ENCODE measurements around the gene IMP4. TPM values are rescaled to one million over a fixed set of nuclear protein-coding genes. Genes with fewer than 3 reads are reported as not detected.

IMP4 gene
- total RNA-seq, 1 experiment from 2014 or later = 223 TPM

DNA sequence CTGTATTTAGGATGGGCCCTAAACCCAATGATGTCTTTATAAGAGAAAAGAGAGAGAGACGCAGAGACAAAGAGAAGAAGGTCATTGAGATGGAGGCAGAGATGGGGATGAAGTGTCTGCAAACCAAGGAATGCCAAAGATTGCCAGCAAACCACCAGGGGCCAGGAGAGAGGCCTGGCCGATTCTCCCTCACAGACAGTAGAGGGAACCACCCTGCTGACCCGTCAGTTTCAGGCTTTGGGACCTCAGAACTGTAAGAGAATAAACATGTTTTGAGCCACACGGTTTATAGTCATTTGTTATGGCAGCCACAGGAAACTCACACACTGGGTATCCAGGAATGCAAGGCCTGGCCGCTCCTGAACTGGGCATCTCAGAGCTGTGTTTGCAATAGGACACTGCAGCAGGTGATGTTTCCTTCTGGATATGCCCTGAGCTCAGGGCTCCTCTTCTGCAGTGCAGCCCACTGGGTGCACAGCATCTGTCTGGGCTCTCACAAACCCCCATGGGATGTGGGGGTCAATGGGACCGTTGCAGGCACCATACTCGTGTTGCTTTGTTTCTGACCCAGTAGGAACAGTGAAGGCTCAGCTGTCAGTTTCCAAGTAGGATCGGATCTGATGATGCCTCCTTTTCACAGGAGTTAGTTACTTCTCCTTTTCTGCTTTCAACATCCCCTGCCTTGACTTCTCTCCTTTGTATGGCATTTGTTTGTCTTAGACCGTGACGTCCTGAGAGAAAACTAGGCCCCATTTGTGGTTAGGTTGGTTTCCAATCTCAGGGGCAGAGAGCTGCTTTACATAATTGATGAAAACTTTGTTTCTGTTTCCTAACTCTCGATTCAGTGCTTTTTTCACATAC lies 34.0 kb downstream of the IMP4 start:
- no peak for DNase-seq (ENCODE audit: low read depth)

DNA sequence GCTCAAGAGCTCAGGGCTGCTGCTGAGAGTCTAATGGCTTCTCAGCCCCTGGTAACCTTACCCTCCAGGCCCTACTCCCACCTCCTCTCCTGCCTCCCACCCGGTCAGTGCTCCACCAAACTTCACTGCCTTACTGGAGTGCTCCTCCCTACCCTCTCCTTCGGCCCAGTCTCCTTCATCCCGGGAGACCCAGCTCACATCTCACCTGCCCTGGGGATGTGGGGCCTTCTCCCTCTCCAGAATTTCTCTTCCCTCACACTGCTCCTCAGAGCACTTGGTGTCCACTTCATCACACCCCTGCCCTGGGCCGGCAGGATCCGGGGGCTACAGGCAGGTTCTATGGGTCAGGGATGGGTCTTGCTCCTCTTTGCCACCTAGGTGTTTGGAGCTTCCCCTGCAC lies 34.8 kb downstream of the IMP4 start:
- DNase-seq (ENCODE audit: low read depth) = no peak

DNA sequence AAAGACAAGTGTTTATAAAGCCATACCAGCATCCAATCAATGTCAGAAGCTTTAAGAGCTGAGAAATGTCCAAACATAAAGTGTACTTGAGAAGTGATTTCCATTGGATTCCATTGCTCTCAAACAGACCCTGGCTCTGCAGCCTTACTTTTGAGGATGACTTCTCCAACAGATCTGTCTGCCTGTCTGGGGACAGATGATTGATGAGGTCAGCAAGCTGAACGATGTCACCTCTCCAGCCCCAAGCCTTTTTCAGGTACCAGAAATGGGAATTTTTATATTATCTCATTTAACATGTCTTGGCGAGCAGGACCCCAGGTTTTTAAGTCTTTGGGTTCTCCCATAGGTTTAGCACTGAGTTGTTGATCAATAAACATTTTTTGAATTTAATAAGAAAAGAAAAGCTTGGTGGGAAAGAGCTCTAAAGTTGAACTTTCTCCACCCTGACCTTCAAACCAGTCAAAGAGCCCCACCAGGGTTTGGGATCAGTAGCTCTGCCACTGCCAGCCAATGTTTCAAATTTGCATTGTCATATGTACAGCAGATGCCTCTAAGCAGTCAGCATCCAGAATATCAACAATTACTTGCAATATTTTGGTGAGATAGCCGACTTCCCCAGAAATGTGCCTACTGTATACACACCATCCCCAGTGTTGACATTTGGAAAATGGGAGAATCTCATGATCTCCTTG lies 35.7 kb downstream of the IMP4 start:
- no peak for DNase-seq (ENCODE audit: low read depth)

DNA sequence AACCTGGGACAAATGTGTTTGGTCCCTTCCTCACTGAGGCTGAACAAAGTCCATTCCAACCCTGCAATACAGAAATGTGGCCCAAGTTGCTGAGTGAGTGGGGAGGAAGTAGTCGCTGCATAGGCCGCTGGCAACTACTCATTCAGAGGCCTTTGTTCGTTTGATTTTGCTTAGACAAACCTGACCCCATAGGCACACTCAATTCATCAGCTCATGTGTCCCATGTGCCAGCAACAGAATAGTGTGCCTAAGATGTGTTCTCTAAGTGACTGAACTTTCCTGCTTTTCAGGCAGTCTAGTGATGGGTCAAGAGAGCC lies 36.2 kb downstream of the IMP4 start:
- DNase-seq (ENCODE audit: low read depth) = no peak

DNA sequence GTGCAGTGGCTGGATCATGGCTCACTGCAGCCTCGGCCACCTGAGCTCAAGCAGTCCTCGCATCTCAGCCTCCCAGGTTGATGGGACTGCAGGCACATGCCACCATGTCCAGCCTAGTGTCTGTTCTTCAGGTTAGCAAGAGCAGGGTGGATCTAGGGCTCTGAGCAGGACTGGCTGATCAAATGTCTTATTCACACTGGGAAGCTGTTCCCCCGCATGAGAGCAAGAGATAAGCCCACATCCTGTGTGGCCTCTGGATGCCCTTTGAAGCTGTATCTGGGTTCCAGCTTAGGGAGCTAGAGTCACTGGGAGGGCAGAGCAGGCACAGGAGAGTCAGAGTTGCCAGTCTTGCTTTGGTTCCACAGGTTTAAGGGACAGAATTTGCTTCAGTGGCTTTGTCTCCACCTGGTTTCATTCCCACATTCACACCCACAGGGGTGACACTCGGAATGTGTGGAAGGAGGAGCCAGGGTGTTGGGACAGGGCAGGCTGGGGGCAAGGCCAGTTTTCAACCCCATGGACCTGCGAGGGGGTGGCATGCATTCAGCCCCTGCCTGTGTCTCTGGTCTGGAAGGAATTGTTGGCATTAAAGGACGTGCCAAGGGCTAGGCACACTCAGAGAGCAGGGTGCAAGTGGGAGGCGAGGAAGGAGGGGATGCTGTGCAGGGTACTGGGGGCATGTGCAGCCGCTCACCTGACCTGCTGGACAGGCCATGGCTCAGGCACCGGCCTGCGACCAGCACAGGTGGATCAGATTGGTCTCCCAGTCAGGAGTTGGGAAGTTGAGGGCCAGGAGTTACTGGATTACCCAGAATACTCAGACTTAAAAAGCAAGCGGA lies 37.6 kb downstream of the IMP4 start:
- peak; percentile 34 for DNase-seq (ENCODE audit: low read depth)

DNA sequence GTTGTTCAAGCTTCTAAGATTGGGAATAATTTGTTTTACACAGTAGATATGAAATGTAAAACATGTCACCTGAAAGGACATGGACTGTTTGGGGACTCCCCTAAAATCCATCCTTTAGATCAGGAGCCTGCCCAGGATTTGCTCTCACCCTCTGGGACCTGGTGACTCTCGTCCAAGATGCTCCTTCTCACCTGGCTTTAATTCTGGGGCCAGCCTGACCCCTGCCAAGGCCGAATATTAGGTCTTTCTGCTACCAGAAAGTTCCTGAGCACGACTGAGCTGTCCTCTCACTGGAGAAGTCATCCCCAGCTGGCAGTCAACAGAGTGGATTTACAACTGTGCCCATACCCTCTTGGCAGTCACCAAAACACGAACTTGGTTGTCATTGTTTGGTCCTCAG lies 38.4 kb downstream of the IMP4 start:
- DNase-seq (ENCODE audit: low read depth) = no peak

DNA sequence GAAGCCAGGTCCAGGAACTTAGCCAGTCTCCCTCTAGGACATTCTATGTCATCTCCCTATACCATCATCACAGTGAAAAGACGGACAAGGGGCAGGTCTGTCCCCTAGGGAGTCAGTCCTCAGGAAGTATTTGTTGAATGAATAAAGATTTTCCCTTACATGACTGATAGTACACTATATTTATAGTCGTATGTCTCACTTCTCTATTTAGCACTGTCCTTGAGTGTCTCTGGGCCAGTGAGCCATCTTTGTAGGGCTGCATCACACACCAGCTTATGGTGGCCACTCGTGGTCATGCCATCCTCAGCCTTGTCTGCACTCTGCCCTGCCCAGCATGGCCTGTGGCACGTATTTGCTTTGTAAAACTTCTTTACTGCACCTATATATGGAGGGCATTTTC lies 38.9 kb downstream of the IMP4 start:
- DNase-seq (ENCODE audit: low read depth) = no peak

DNA sequence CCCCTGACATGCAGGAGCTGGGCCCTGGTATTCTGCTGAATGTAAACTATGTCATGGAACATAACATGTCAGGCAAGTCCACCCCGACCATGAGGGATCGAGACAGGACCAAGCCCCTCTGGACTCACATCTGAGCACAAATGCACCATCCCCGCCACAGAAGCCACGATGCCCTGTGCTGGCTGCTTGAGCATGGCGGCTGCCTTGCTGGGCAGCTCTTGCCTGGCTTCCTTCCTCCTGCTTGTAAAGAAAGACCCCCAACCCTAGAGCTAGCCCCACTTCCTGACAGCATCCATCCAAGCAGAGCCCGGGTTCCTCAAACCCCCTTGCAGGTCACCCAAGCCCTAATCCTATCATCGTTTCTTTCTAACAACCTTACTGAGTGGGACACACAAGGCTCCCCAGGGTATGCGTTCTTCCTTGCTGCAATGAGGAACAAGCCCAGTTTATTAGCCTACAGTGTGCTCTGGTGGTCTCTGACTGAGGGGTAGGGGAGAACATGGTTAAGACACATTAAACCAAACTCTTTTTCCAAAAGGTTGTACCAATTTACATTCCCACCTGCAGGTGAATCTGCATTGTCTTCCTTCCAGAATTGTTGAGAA lies 39.7 kb downstream of the IMP4 start:
- DNase-seq (ENCODE audit: low read depth) = no peak

DNA sequence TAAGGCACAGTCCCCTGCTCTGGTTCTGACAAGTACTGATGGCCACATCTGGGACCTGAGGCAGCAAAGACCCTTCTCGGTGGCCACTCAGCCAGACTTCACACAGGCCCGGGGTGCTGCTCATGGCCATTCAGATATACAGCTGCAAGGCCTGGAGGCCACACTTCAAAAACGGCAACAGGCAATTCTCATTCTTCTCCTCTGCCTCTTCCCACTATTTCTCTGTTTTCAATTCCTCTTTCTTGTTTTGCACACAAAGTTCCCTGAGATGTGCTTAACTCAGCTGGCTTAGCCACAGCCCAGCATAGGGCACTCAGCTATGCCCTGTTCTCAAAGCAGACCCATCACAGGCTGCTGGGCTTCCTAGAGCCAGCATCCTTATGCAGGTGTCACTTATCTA lies 43.0 kb downstream of the IMP4 start:
- DNase-seq (ENCODE audit: low read depth) = no peak

DNA sequence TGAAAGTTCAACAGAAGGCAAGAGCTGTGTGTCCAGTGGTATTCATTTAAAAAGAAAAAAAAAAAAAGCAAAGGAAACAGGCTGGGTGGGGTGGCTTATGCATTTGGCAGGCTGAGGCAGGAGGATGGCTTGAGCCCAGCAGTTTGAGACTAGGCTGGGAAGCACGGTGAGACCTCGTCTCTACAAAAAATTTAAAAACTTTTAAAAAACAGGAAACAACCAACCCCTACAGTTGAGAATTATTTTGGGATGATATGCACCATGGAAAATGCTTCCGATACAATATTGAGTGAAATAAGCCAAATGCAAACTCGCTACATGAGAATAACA lies 44.3 kb downstream of the IMP4 start:
- no peak for DNase-seq (ENCODE audit: low read depth)

DNA sequence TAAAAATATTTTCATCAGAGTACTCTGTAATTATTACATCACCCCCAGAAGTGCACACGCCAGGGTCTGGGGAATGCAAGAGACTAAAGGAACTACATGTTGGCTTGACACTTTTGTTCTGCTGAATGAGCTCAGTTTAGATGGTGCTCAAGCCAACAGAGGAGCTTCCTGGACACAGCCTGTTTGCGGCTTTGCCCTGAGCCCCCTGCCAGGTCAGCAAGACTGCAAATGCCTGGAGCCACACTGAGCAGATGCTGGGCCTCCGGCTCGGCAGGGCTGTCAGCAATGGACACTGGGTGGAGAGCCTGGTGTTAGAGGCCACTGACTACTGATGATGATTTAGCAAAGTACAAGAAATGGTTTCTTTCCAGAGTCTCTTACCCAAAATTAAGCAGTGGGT lies 45.1 kb downstream of the IMP4 start:
- no peak for DNase-seq (ENCODE audit: low read depth)

DNA sequence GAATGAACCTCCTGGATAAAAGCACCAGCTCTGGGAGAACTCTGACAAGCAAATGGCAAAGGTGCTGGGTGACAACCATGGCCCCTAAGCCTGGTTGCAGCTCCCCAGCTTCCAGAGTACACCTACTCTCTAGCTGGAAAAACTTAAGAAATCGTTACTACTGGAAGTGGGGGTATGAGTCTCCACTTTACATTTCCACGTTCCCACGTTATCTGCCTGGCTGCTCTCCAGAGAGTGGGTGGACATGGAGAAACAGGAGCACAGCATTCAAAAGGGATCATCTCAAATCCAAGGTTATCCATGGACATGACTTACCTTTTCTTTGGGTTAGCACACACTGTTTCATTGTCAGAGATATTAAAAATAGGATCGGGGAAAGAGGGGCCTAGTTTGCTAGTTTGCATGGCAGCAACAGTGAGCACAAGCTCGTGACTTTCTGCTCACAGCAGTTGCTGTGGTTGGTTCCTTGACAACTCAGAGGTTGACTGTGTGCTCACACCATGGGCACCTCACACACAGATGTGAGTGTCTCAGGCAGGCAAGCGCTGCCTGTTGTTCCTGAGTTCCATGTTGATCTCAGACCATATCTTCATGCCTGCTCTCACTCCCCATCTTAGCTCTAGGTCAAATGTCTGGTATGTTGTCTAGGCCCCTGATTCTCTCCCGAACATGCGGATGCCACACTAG lies 45.7 kb downstream of the IMP4 start:
- no peak for DNase-seq (ENCODE audit: low read depth)

DNA sequence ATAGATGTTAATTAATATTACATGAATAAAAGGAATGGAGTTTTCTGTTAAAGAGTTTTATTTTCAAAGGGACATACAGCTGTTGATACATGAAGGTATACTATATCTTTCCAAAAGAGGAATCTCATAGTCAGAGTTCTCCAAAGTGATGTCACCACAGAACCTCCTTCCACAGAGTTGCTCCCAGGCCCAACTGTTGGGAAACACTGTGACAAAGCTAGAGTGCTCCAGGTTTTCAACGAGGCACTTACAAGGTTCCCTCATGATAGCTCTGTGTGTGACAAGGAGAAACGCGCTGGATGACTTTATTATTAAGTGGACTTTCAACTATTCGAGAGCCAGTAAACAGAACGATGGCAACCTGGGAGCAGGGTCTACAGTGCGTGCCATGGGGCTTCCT lies 46.7 kb downstream of the IMP4 start:
- no peak for DNase-seq (ENCODE audit: low read depth)

DNA sequence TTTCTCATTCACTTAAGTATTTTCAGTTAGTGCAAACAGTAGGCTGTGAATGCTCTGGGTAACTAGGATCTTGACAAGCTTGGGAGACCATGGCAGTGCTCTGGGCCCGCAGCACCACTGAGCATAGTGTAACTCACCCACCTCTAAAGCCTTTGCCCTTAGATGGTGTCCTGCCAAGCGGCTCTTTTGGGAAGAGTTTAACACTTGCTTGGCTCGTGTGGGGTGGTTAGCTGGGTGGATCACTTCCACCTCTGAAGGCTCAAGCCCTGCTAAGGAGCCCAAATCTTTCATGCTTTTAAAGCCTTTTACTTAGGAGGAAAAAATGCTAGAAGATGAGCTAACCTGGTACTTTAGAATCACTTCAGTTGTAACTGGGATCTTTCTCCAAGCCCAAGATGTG lies 47.1 kb downstream of the IMP4 start:
- DNase-seq (ENCODE audit: low read depth) = no peak

DNA sequence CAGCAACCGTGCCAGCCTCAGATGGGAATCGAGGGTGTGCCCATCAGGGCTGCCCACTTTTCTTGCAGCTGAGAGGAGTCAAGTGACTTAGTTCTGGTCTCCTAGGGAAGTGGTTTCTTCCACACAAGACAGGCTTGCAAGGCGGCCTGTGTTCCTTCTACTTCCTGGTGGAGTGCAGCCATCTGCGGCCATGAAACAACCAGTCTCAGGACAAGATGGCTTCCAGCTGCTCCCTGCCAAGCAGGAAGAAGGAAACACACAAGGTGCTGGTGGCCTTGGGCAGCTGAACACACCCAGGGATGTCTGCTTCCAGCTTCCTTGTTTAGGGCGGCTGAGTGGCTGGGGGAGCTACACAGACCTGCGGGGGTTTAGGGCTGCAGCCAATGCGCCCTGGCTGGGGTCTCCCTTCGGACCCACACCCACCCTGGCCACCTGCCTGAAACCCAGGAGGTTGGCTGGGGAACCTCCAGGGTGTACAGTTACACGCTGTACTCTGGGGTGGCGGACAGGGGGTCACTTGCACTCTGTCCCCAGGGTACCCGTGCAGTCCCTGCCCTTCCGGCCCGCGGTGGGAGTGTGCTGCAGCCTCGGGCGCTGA lies 47.9 kb downstream of the IMP4 start:
- no peak for DNase-seq (ENCODE audit: low read depth)

DNA sequence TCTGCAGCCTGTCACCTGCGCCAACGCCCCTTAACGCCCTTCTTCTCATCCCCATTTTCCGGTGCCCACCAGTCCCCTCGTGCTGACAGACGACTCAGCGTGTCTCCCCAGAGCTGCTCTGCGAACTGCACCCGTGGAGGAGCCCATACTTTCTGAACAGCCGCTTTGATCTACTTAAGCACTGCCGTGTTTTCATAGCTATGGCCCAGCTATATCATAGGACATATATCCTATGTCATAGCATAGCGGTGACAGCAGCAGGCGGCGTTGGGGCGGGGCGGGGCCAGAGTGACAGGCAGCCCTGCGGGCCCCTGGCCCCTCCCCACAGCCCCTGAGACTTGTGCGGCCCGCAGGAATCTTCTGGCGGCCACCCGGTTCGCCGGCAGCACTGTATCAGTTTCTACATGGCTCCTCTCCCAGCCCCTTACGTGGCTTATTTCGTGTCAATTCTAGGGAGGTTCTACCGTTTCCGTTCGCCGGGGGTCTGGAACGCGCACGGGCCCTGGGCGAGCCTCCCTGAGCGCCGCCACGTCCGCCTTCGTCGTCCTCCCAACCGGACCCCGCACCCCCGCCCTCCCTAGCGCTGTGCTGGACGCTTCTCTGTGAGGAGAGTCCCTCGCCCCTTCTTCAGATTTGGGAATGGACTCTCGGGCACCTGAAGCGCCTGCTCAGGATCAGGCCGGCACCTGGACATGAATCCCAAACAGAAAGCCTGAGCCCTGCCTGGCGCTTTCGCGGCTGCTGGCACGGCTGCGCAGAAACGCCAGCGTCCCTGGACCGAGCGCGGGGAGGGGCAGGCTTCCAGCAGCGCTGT lies 48.6 kb downstream of the IMP4 start:
- DNase-seq (ENCODE audit: low read depth) = peak; percentile 56

DNA sequence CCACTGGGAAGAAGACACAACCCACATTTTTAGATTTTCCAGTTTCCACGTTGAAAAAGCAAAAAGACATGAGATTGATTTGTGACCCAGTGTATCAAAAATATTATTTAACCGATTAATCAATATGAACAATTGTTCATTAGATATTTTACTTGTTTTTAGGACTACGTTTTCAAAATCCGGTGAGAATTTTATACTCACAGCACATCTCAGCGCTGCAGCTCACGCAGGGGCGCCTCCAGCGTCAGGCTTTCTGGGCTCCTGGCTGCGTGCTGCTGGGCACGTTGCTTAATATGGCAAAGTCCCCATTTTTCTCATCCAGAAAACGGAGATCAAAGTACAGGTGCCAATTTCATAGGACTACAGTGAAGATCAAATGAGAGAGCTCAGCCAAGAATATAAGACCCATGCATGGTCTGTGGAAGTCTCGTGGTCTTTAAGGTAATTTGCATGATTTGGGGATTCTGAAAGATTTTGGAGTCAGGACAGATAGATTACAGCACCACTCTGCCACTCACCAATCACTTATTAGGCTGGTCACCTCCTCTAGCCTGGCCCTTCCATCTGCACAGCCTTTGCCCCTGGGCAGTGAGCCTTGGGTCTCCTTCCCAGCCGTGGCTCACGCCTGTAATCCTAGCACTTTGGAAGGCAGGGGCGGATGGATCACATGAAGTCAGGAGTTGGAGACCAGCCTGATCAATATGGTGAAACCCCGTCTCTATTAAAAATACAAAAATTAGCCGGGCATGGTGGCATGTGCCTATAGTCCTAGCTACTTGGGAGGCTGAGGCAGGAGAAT lies 49.4 kb downstream of the IMP4 start:
- DNase-seq (ENCODE audit: low read depth) = no peak

DNA sequence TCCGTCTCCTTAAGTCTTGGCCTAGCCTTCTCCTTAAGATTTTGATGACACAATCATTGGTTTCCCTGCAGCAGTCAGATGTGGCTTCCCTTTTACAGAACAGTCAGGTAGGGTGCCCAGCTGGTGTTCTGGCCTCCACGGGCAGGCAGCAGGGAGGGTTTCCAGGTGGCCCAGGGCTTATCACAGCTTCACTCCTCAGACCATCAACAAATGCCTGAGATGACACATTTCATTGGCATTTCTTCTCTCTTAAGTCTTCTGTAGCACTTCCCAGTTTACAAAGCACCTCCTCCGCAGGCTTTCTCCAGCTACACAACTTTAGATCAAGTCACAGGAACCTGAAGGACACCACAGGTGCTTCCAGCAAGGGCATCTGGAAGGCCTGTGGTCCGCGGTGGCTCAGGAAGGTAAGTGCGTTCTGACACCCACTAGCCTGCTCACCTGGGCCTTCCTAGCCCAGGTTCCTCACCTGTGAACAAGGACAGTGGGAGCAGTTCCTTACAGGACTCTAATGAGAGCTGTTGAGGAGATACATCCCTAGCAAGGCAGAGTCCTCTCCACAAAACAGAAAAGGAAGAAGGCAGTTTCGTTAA lies 50.7 kb downstream of the IMP4 start:
- peak; percentile 31 for DNase-seq (ENCODE audit: low read depth)
